CD14-positive monocyte (primary cell): Measurements from ENCODE around the gene AP4E1. TPM values are rescaled to one million over a fixed set of nuclear protein-coding genes. Genes with fewer than 3 reads are reported as not detected.

Source experiments
- DNase-seq, 3 donors: peaks; one replicate each; pipeline ENCODE4 v3.0.0-alpha.2; 2011 to 2022
- H2AFZ ChIP-seq: 2 replicates; pipeline ENCODE4 v1.6.0; 2012; ENCODE audit warnings: mild to moderate bottlenecking, low read depth, low read length, inconsistent platforms; ENCODE audit not compliant: insufficient read depth, poor library complexity, severe bottlenecking
- H3K27ac ChIP-seq, 2 donors: 1 replicate in 1 of 2; 2 replicates in 1 of 2; pipeline ENCODE4 v1.5.1; 2012 to 2013; ENCODE audit warnings: low read length in 2 of 2, control low read depth in 1 of 2, inconsistent platforms in 1 of 2, low read depth in 1 of 2, mild to moderate bottlenecking in 1 of 2
- H3K27me3 ChIP-seq, 2 donors: one replicate each; pipeline versions ENCODE4 v1.6.0 to v1.6.1; 2011 to 2013; ENCODE audit warnings: low read length in 2 of 2; ENCODE audit not compliant: control insufficient read depth in 2 of 2, insufficient read depth in 2 of 2
- H3K36me3 ChIP-seq, 2 donors: replicated peaks in 1 of 2; 1 replicate in 1 of 2; 2 replicates in 1 of 2; pipeline versions ENCODE4 v1.5.1 to v1.6.1; 2012 to 2013; ENCODE audit warnings: low read length in 2 of 2, control low read depth in 1 of 2, inconsistent platforms in 1 of 2, mild to moderate bottlenecking in 1 of 2; ENCODE audit not compliant: insufficient read depth in 2 of 2, control insufficient read depth in 1 of 2
- H3K4me1 ChIP-seq, 2 donors: 1 replicate in 1 of 2; 2 replicates in 1 of 2; pipeline versions ENCODE4 v1.5.1 to v1.6.1; 2012 to 2013; ENCODE audit warnings: low read length in 2 of 2, control low read depth in 1 of 2, inconsistent platforms in 1 of 2, mild to moderate bottlenecking in 1 of 2, moderate library complexity in 1 of 2; ENCODE audit not compliant: insufficient read depth in 2 of 2, control insufficient read depth in 1 of 2
- H3K4me2 ChIP-seq: replicated peaks from 2 replicates; pipeline ENCODE3; 2012; ENCODE audit warnings: low read length, moderate library complexity, mild to moderate bottlenecking; ENCODE audit not compliant: poor library complexity, severe bottlenecking; ENCODE audit errors: extremely low read depth
- H3K4me3 ChIP-seq, 3 experiments: fragments of 200-600 bp in 1 of 3; sonication (generic) in 1 of 3; replicated peaks in 1 of 3; 1 replicate in 2 of 3; 2 replicates in 1 of 3; pipeline ENCODE4 v1.5.1; 2011 to 2013; ENCODE audit warnings: low read length in 3 of 3, mild to moderate bottlenecking in 3 of 3, control low read depth in 2 of 3, low read depth in 2 of 3, inconsistent platforms in 1 of 3, moderate library complexity in 1 of 3
- H3K79me2 ChIP-seq: 2 replicates; pipeline ENCODE4 v1.6.0; 2012; ENCODE audit warnings: mild to moderate bottlenecking, control low read depth, inconsistent platforms, low read length, moderate library complexity; ENCODE audit not compliant: insufficient read depth
- H3K9ac ChIP-seq: 2 replicates; pipeline ENCODE4 v1.6.0; 2017; ENCODE audit warnings: low read length, mild to moderate bottlenecking; ENCODE audit not compliant: insufficient read depth, poor library complexity, severe bottlenecking
- H3K9me3 ChIP-seq, 2 donors: replicated peaks in 1 of 2; 1 replicate in 1 of 2; 2 replicates in 1 of 2; pipeline versions ENCODE4 v1.5.1 to v1.6.1; 2012 to 2013; ENCODE audit warnings: low read length in 2 of 2, control low read depth in 1 of 2; ENCODE audit not compliant: control insufficient read depth in 1 of 2, insufficient read depth in 1 of 2
- H4K20me1 ChIP-seq: 2 replicates; pipeline ENCODE4 v1.6.0; 2012; ENCODE audit warnings: mild to moderate bottlenecking, low read length, control low read depth, moderate library complexity; ENCODE audit not compliant: insufficient read depth
- H3K27ac Mint-ChIP-seq, 7 donors: one replicate each; pipeline ENCODE4 v1.8.0; 2020; ENCODE audit warnings: mild to moderate bottlenecking in 7 of 7, mixed read lengths in 7 of 7, moderate library complexity in 6 of 7, inconsistent platforms in 2 of 7
- H3K27me3 Mint-ChIP-seq, 3 donors: one replicate each; pipeline ENCODE4 v1.8.0; 2021 to 2022; ENCODE audit warnings: low read depth in 3 of 3, mild to moderate bottlenecking in 3 of 3, mixed read lengths in 3 of 3, moderate library complexity in 3 of 3, inconsistent platforms in 1 of 3
- H3K36me3 Mint-ChIP-seq, 2 donors: one replicate each; pipeline ENCODE4 v1.8.0; 2020; ENCODE audit warnings: mixed read lengths in 2 of 2, inconsistent platforms in 1 of 2, mild to moderate bottlenecking in 1 of 2
- H3K4me1 Mint-ChIP-seq: one replicate; pipeline ENCODE4 v1.8.0; 2020; ENCODE audit warnings: mild to moderate bottlenecking, mixed read lengths
- H3K4me3 Mint-ChIP-seq, 2 donors: one replicate each; pipeline ENCODE4 v1.8.0; 2020; ENCODE audit warnings: mild to moderate bottlenecking in 2 of 2, mixed read lengths in 2 of 2, moderate library complexity in 1 of 2
- H3K9me3 Mint-ChIP-seq, 7 donors: one replicate each; pipeline ENCODE4 v1.8.0; 2020 to 2022; ENCODE audit warnings: mixed read lengths in 7 of 7, mild to moderate bottlenecking in 6 of 7, moderate library complexity in 6 of 7, inconsistent platforms in 2 of 7
- CTCF ChIP-seq: fragments of 200-600 bp; IDR thresholded peaks from one replicate; pipeline ENCODE4 v1.8.0; 2022; ENCODE audit warnings: antibody characterized with exemption, mild to moderate bottlenecking
- WGBS: methylation state at CpG from one replicate; pipeline ENCODE4 v1.1.5; 2013; ENCODE audit warnings: missing lambda C conversion rate; ENCODE audit not compliant: insufficient coverage; 5-methylcytosine and 5-hydroxymethylcytosine counted together
- intact Hi-C, 2 donors: fragments of 100-400 bp; cut with micrococcal nuclease; formaldehyde crosslinking; loops; one replicate each; pipeline versions ENCODE4 v1.15.0 to v1.15.1; 2023
- polyA plus RNA-seq, 3 donors: library from polyadenylated mRNA; depleted of rRNA in 1 of 3; unstranded in 2 of 3; stranded (reverse) in 1 of 3; fragments of 300-500 nt in 2 of 3; fragments of >200 nt in 1 of 3; fragmentation: Illumina TruSeq in 2 of 3; gene quantifications; 1 replicate in 2 of 3; 2 replicates in 1 of 3; pipeline ENCODE4 v1.2.3, GENCODE V29; 2012 to 2021

AP4E1 gene
- polyA plus RNA-seq, 3 donors: 4.1 to 7.7 (median 5.3) TPM

GRCh38 chr15:51011212-51011611 lies 102.7 kb downstream of the AP4E1 start:
- H3K9me3 ChIP-seq: peaks cover 0 to 4% of the 10 kb centered on the region in 2 donors
- Mint-ChIP-seq H3K27ac (no peak overlapping the region), H3K4me1 (no peaks in the 10 kb centered on the region), H3K36me3 (peaks cover 27 to 31% of the 10 kb centered on the region in 2 donors), H3K9me3 (peaks cover 0 to 8% (median 4%) of the 10 kb centered on the region in 7 donors), H3K27me3 (peaks cover 0 to 1% (median 0%) of the 10 kb centered on the region in 3 donors), H3K4me3 (no peak overlapping the region)
- no peak overlapping the region for H3K4me3 ChIP-seq
- no peak overlapping the region for H2AFZ ChIP-seq
- TF ChIP-seq CTCF: no peak
- H3K4me1 ChIP-seq: no peaks in the 10 kb centered on the region
- H3K27ac ChIP-seq: no peak overlapping the region
- no peaks in the 10 kb centered on the region for H3K27me3 ChIP-seq
- DNase-seq: no peak
- H3K79me2 ChIP-seq: no peaks in the 10 kb centered on the region
- no peak overlapping the region for H3K4me2 ChIP-seq
- intact Hi-C loops: no loop called here
- WGBS: no CpG with 5 or more reads among the region's 1 CpG
- H3K36me3 ChIP-seq: peaks cover 0 to 18% of the 10 kb centered on the region in 2 donors
- no peak overlapping the region for H3K9ac ChIP-seq
- no peaks in the 10 kb centered on the region for H4K20me1 ChIP-seq

GRCh38 chr15:51016615-51017014 lies 108.1 kb downstream of the AP4E1 start:
- WGBS: no CpG with 5 or more reads among the region's 1 CpG
- intact Hi-C loops: no loop called here

More at GRCh38 chr15:51016615-51017014, 108.1 kb downstream of the AP4E1 start:
- Mint-ChIP-seq H3K27me3 (peaks cover 1 to 4% (median 2%) of the 10 kb centered on the region in 3 donors), H3K27ac (peak overlapping the region in 1 of 7 donors; percentile 72), H3K9me3 (peaks cover 2 to 14% (median 8%) of the 10 kb centered on the region in 7 donors), H3K36me3 (peaks cover 0 to 3% of the 10 kb centered on the region in 2 donors), H3K4me3 (no peak overlapping the region), H3K4me1 (no peaks in the 10 kb centered on the region)
- Histone ChIP-seq H3K9ac (no peak overlapping the region), H3K79me2 (no peaks in the 10 kb centered on the region), H2AFZ (no peak overlapping the region), H3K9me3 (peaks cover 0 to 3% of the 10 kb centered on the region in 2 donors), H3K27me3 (no peaks in the 10 kb centered on the region), H4K20me1 (no peaks in the 10 kb centered on the region), H3K4me2 (no peak overlapping the region), H3K36me3 (no peaks in the 10 kb centered on the region), H3K27ac (no peak overlapping the region), H3K4me1 (no peaks in the 10 kb centered on the region), H3K4me3 (no peak overlapping the region)
- no peak for TF ChIP-seq CTCF
- DNase-seq: no peak
